Glomerular endothelial cell (primary cell): ENCODE data around the gene TNS4. TPM values are rescaled to one million over a fixed set of nuclear protein-coding genes. Genes with fewer than 3 reads are reported as not detected.
"Not testable (repeated sequence)": the region's sequence is repeated elsewhere in the genome, so short reads cannot be mapped to it uniquely, and the experiment has no call there.

Source experiments
- DNase-seq: peaks from one replicate; pipeline ENCODE4 v3.0.0-alpha.2; 2011; ENCODE audit warnings: low read depth, low spot score; ENCODE audit errors: extremely low read depth
- total RNA-seq: library from RNA; depleted of rRNA; stranded (reverse); fragments of >200 nt; gene quantifications from 2 replicates; pipeline ENCODE4 v1.2.3, GENCODE V29; 2015

Gene TNS4, protein sequence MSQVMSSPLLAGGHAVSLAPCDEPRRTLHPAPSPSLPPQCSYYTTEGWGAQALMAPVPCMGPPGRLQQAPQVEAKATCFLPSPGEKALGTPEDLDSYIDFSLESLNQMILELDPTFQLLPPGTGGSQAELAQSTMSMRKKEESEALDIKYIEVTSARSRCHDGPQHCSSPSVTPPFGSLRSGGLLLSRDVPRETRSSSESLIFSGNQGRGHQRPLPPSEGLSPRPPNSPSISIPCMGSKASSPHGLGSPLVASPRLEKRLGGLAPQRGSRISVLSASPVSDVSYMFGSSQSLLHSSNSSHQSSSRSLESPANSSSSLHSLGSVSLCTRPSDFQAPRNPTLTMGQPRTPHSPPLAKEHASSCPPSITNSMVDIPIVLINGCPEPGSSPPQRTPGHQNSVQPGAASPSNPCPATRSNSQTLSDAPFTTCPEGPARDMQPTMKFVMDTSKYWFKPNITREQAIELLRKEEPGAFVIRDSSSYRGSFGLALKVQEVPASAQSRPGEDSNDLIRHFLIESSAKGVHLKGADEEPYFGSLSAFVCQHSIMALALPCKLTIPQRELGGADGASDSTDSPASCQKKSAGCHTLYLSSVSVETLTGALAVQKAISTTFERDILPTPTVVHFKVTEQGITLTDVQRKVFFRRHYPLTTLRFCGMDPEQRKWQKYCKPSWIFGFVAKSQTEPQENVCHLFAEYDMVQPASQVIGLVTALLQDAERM
- not detected in 2 replicates for total RNA-seq

DNA sequence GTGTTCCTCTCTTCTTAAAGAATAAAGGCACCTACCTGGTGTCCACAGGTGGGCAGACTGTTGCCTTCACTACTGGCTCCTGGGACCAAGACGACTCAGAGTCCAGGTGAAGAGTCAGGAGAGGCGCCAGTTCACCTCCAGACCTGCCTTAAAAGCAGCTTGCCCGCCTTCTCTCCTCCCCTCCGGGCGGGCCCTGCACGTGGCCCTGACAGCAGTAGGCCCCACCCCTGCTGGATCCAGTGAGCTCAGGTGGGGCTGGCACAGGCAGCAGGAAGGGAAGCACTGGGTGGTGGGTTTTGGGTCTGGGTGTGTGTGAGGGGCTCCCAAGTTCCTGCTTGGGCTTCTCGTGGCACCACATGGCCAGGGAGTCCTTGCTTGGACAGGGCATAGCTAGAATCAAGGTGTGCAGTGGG is at the start of gene TNS4:
Gene TNS4 (minus strand): TSS at position 125 of the 413 bp plus-strand sequence. CDS start 5,198 bp downstream, outside the sequence.
- DNase-seq: no peak

DNA sequence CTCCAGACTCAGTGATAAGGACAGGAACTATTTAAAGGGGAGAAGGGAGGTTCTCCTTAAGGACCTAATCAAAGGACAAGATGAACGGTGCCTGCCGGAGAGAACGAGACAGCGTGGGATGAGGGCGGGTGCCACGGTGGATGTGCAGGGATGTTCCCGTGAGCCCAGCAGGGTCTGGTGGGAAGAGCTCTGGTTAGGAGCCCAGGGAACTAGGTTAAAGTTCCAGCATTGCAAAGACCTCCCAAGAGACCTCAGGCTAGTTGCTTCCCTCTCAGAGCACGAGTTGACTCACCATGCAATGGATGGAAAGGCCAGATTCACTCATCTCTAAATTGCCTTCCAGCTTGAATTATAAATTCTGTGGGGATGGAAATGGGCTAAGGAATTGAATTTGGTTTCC is 49.2 kb upstream of the TNS4 start:
- no peak for DNase-seq

- no peak for DNase-seq
Measured at GRCh38 chr17:40548982-40549685, 47.7 kb upstream of the TNS4 start.

DNA sequence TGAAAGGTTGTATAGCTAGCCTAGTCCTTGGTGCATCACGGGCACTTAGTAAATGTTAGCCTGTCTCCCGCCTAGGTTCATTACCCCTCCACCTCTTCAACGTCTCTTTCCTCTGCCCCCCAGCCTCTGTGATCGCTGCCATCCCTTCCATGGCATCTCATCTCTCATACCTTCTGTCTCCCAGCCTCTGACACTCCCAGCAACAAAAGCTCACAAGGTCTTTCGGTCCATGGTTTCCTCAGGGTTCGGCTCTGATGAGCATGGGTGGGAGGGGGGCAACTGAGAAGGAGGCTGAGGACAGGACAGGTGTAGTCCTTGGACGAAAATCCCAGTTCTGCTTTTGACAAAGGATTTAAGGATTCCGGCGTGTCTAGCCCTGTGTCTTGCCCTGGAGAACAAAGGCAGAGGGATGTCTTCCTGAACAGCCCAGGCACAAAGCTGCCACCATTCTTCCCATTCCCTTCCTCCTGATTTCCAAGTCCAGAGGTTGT is 47.1 kb upstream of the TNS4 start:
- DNase-seq: no peak

GRCh38 chr17:40547785-40548478 is 46.5 kb upstream of the TNS4 start:
- no peak for DNase-seq

GRCh38 chr17:40547079-40547784 is 45.8 kb upstream of the TNS4 start:
- no peak for DNase-seq

DNA sequence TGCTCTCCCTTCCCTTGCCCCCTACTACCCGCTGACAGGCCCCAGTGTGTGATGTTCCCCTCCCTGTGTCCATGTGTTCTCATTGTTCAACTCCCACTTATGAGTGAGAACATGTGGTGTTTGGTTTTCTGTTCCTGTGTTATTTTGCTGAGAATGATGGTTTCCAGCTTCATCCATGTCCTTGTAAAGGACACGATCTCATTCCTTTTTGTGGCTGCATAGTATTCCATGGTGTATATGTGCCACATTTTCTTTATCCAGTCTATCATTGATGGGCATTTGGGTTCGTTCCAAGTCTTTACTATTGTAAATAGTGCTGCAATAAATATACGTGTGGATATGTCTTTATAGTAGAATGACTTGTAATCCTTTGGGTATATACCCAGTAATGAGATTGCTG is 45.1 kb upstream of the TNS4 start:
- DNase-seq: not testable (repeated sequence)

DNA sequence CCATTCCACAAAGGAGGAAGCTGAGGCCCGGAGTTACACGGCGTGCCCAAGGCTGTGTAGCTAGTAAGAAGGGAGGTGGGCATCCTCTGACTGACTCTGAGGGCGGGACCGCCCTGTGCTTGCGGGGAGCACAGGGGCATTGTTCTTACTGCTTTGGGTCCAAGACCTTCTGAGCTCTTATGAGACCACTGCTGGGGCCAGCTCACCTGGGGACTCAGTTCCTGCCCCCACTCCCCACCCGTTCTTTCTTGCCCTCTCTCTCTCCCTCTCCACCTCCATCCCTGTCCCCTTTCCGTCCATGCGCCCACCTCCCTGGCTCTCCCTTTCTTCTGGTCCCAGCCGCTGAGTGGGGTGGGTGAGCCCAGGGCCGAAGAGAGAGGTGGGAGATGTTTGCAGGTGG is 44.2 kb upstream of the TNS4 start:
- DNase-seq: no peak

- no peak for DNase-seq
Measured at GRCh38 chr17:40542558-40543411, 41.4 kb upstream of the TNS4 start.

DNA sequence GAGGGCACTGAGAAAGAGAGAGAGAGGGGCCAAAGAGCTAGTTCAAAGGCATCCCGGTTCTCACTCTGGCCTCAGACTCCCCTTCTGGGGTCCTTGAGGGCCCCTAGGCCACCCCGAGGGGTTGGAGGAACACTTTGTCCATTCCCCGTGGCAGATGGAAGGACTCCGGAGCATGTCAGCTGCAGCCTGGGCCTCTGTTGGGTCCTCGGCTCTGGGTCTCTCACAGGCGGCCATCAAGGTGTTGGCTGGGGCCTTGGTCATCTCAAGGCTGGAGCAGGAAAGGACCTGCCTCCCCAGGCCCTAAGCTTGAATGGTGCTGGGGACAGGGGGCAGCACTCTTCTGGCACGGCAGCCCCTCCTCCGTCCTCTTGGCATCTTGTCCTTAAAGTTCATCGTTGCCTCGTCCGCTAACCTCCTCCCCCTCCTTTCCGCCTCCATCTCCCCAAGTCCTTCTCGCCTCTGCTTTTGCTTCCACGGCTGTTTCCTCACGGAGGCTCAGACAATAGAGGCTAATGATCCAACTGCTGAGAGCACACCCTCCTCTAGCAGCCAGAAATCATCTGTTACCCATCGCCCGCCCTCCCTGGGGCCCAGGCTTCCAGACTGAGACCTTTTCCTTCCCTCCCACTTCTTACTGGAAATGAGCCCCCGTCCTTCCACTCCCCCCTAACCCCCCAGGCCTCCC is 40.6 kb upstream of the TNS4 start:
- no peak for DNase-seq

GRCh38 chr17:40541060-40541872 is 39.8 kb upstream of the TNS4 start:
- no peak for DNase-seq

DNA sequence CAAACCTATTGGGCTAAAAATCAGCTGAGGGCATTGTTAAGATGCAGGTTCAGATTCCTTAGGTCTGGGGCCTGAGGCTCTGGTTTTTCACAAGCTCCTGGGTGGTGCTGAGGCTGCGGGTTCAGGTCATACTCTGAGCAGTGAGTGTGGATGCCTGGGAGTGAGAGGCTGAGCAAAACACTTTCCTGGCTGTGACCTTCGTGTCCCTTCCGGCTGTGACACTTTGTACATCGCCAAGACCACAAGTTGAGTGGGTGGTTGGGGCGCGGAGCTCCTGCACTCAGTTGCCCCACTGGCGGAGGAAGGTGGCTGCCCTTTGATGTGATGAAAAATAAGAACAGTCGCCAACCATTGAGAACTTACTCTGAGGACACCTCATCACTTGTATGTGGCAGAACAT is 39.0 kb upstream of the TNS4 start:
- no peak for DNase-seq

DNA sequence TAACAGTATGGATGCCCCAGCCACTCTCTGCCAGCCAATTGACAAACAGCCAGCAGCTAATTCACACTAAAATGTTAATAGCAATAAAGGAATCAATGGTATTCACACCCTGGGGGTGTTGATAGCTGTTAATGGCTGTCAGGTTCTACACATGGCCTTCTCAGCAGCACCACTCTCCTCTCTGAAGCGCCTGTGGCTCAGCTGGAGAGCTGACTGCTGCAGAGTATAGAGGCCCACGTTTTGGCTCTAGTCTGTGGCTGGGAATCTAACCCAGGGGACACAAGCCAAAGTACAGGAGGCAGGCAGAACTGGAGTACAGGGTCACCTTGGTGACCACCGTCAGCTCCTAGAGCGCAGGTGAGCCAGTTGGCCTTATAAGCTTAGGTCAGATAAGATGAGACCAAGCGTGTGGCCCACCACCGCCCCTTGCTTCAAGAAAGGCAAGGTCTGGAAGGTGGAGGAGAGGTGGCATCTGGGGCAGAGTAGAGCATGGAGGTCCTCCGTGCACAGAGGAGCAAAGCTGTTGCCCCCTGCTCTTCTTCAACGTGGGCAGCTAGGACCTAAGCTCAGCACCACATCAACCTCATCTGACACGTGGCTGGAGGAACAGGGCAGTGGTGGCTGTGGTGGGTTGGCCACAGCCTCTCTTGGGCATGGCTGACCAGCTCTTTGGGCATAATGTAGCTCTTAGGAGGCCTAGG is 38.4 kb upstream of the TNS4 start:
- DNase-seq: no peak

- DNase-seq: no peak
Measured at GRCh38 chr17:40538936-40539705, 37.7 kb upstream of the TNS4 start.

GRCh38 chr17:40538019-40538935 is 36.9 kb upstream of the TNS4 start:
- DNase-seq: no peak
